A673 (cell line): Measurements from ENCODE around the gene COL4A2. TPM values are rescaled to one million over a fixed set of nuclear protein-coding genes. Genes with fewer than 3 reads are reported as not detected.

ENCODE experiments used
- Bru-seq: library from RNA; stranded (reverse); fragments of 400-500 nt; gene quantifications from one replicate; lab custom pipeline; 2021; lab: Mats Ljungman, UMichigan
- BruChase-seq, 2 experiments: library from RNA; stranded (reverse); fragments of 400-500 nt; gene quantifications; one replicate each; lab custom pipeline; 2021; lab: Mats Ljungman, UMichigan
- BruUV-seq: library from RNA; stranded (reverse); fragments of 400-500 nt; replicated peaks from 2 replicates; lab custom pipeline; 2021; lab: Mats Ljungman, UMichigan
- CTCF ChIA-PET: fragments of 300-600 bp; sonication (Branson Sonifier 250); formaldehyde crosslinking; loops from one replicate; lab custom pipeline; 2022; ENCODE audit warnings: antibody characterized with exemption; lab: Charles Lee
- POLR2A ChIA-PET: fragments of 300-600 bp; sonication (Branson Sonifier 250); formaldehyde crosslinking; loops from one replicate; lab custom pipeline; 2022; ENCODE audit warnings: antibody characterized with exemption; ENCODE audit not compliant: low non-redundant PET; lab: Charles Lee
- DNase-seq: peaks from one replicate; pipeline ENCODE4 v3.0.0-alpha.2; 2015; ENCODE audit warnings: low spot score
- H3K27ac ChIP-seq: fragments of 200-600 bp; sonication (generic); 2 replicates; pipeline ENCODE4 v1.5.1; 2016; ENCODE audit warnings: mixed run types, low read depth, mild to moderate bottlenecking, mixed read lengths, antibody characterized with exemption, low read length; ENCODE audit not compliant: poor library complexity, severe bottlenecking
- H3K27me3 ChIP-seq: fragments of 200-600 bp; sonication (generic); replicated peaks from 2 replicates; pipeline ENCODE4 v1.6.1; 2017; ENCODE audit warnings: mixed run types, low read depth, mild to moderate bottlenecking, mixed read lengths, antibody characterized with exemption, low read length; ENCODE audit not compliant: insufficient read depth, poor library complexity
- H3K36me3 ChIP-seq: fragments of 200-600 bp; sonication (generic); 2 replicates; pipeline ENCODE4 v1.6.1; 2016; ENCODE audit warnings: mixed run types, mild to moderate bottlenecking, mixed read lengths, antibody characterized with exemption, low read length; ENCODE audit not compliant: insufficient read depth, poor library complexity, severe bottlenecking
- H3K4me1 ChIP-seq: fragments of 200-600 bp; sonication (generic); 2 replicates; pipeline ENCODE4 v1.6.1; 2017; ENCODE audit warnings: mixed run types, mild to moderate bottlenecking, mixed read lengths, antibody characterized with exemption, low read length; ENCODE audit not compliant: insufficient read depth, poor library complexity, severe bottlenecking
- H3K4me3 ChIP-seq: fragments of 200-600 bp; sonication (generic); 2 replicates; pipeline ENCODE4 v1.5.1; 2016; ENCODE audit warnings: low read depth, mixed run types, mild to moderate bottlenecking, mixed read lengths, low read length; ENCODE audit not compliant: poor library complexity, severe bottlenecking
- H3K9me3 ChIP-seq: fragments of 200-600 bp; sonication (generic); 2 replicates; pipeline ENCODE4 v1.6.1; 2016; ENCODE audit warnings: mixed run types, low read depth, mild to moderate bottlenecking, mixed read lengths, antibody characterized with exemption, low read length; ENCODE audit not compliant: poor library complexity, severe bottlenecking
- EZH2 ChIP-seq: fragments of 200-600 bp; sonication (generic); IDR thresholded peaks from 2 replicates; pipeline ENCODE4 v1.6.1; 2017; ENCODE audit warnings: borderline replicate concordance, low read depth, mild to moderate bottlenecking, mixed read lengths, antibody characterized with exemption, low read length; ENCODE audit not compliant: poor library complexity, severe bottlenecking
- intact Hi-C: fragments of 100-400 bp; cut with micrococcal nuclease; formaldehyde crosslinking; loops from one replicate; pipeline ENCODE4 v1.10.0; 2022; ENCODE audit not compliant: unreplicated experiment
- long read RNA-seq: library from polyadenylated mRNA; stranded (forward); transcript quantifications from one replicate; pipeline ENCODE4 v2.0.0, GENCODE V29; 2022
- total RNA-seq: library from RNA; stranded (reverse); gene quantifications from 2 replicates; pipeline ENCODE4 v1.2.3, GENCODE V29; 2021
- TF ChIP-seq, protein P1 (sequence below): fragments of 300-800, 200-600 bp; sonication (generic); conservative IDR thresholded peaks from 2 replicates; pipeline ENCODE4 v1.5.1; 2017; ENCODE audit warnings: low read depth, mild to moderate bottlenecking, antibody characterized with exemption, low read length, moderate library complexity, mixed read lengths

The COL4A2 gene
- total RNA-seq (184 and 193 TPM in 2 replicates), Bru-seq, nascent RNA (percentile 83 among the genes with signal in this experiment), BruChase-seq, experiment 1, labeled RNA remaining after a 2-hour chase (percentile 70 among the genes with signal in this experiment), BruChase-seq, experiment 2, labeled RNA remaining after a 6-hour chase (percentile 72 among the genes with signal in this experiment)
- long read RNA-seq, full-length matches to known transcripts, result 70 of 210 reads
- long read RNA-seq, partial matches to known transcripts, result 128 of 210 reads
- long read RNA-seq, other reads (novel, unspliced or antisense), result 12 of 210 reads

DNA sequence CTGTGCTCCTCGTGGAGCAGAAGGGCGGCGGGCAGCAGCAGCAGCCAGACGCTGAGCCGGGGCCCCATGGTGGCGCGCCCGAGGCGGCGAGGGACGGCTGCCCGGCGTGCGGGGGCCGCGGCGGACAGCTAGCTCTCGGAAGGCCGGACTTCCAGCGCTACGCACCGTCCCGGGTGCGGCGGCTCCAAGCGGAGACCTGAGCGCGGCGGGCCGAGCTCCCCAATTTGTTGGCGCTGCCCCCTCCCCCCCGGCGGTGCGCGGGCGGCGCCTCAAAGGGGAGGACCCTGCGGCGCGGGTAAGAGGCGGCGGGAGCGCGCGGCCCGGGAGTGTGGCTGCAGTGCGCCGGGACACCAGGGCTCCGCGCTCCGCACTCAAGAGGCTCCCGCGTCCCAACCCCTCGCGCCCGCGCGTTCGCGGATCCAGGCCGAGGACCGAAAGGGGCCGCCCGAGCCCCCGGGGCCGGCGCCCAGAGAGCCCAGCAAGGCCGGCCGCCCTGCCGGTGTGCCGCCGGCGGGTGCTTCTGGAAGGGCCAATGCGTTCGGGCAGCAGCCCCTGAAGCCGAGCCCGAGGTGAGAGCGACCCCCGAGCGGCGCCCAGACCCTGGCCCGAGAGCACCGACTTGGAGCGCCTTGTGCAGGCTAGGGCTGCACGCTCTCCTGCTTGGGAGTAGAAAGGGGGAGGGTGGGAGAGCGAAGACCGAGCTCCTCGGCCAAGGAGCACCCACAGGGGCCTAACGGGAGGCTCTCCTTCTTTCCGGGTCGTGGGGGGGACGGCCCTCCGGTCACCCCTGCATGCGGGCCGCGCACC, at the start of gene COL4A2, which contains the start of gene COL4A1:
COL4A2 (plus strand) TSS at position 325 of the 807 bp plus-strand sequence. CDS start 620 bp downstream, outside the sequence.
COL4A1 (minus strand) TSS at position 198 of the 807 bp plus-strand sequence; CDS start at position 68, 130 bp downstream.
- no peaks in the 10 kb centered on the region for H3K27me3 ChIP-seq
- TF ChIP-seq EZH2, result no peak
- TF ChIP-seq, protein P1, sequence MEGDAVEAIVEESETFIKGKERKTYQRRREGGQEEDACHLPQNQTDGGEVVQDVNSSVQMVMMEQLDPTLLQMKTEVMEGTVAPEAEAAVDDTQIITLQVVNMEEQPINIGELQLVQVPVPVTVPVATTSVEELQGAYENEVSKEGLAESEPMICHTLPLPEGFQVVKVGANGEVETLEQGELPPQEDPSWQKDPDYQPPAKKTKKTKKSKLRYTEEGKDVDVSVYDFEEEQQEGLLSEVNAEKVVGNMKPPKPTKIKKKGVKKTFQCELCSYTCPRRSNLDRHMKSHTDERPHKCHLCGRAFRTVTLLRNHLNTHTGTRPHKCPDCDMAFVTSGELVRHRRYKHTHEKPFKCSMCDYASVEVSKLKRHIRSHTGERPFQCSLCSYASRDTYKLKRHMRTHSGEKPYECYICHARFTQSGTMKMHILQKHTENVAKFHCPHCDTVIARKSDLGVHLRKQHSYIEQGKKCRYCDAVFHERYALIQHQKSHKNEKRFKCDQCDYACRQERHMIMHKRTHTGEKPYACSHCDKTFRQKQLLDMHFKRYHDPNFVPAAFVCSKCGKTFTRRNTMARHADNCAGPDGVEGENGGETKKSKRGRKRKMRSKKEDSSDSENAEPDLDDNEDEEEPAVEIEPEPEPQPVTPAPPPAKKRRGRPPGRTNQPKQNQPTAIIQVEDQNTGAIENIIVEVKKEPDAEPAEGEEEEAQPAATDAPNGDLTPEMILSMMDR, result no peak
- POLR2A ChIA-PET, result no interaction called here
- BruUV-seq, result no TSS peak
- intact Hi-C loops, result loop anchor here (2.0 to 5.0 kb wide), 3 partner anchors 55 to 106 kb away; no protein-coding TSS in a partner anchor
- peak within 1 kb of the TSS; percentile 98 for H3K4me3 ChIP-seq
- H3K36me3 ChIP-seq, result no peaks in the 10 kb centered on the region
- H3K27ac ChIP-seq, result peak within 1 kb of the TSS; percentile 91
- H3K9me3 ChIP-seq, result no peaks in the 10 kb centered on the region
- CTCF ChIA-PET, result no interaction called here
- peak; percentile 83 for DNase-seq
- H3K4me1 ChIP-seq, result peaks cover 43% of the 10 kb centered on the region

DNA sequence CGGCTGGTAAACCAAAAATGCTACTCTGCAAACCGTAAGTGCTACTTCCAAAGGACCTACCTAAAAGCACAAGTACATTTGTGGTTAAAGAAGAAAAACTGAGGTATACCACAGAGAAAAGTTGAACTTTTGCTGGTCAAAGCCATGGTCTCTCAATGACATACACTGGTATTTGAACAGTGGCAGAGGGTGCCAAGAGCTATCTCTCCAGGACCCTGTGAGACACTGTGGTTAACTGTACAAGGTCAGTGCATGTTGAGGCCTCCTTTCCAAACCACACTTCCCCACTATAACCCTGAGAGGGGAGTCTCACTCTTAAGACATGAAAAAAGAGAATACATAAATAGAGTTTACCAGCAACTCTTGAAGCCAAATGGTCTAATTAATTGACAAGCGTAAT, 49.7 kb upstream of the COL4A2 start:
- no TSS peak for BruUV-seq
- Histone ChIP-seq H3K4me3 (no peak overlapping the region), H3K36me3 (no peaks in the 10 kb centered on the region), H3K27me3 (no peaks in the 10 kb centered on the region), H3K9me3 (no peaks in the 10 kb centered on the region), H3K4me1 (peaks cover 4% of the 10 kb centered on the region), H3K27ac (no peak overlapping the region)
- POLR2A ChIA-PET, result no interaction called here
- DNase-seq, result no peak
- no peak for TF ChIP-seq EZH2
- TF ChIP-seq, protein P1, result no peak
- CTCF ChIA-PET, result no interaction called here
- intact Hi-C loops, result no loop called here

DNA sequence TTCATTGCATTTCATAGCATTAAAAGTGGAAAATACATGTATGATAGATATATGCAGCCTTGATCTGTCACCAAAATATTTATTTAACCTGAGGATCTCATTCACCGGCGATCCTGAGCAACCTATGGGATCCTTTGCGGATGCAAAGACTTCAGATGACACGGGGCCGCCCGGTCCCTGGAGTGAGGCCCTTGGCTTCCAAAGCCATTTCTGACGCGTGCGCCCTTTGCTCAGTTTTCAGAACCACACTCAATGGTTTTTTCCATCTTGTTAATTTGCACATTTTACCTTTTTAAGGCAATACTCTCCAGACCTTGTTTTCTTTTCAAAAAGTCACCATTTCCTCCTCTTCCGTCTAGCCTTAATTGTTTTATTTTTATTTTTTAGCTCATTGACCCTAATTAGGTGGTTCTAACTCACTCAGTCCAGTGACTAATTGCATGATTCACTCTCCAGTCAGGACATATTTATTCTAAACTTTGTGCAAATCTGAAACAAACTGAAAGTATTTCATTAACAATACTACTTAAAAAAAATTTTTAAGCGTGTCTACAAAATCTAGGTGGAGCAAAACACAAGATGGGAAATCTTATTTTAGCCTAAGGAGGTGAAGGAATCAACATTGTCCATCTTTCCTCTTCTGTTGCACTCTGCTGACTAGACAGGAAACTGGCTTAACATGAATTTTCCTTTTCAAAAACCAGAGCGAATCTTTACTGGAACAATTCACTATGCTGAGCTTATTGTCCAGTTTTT, 48.0 kb upstream of the COL4A2 start:
- Histone ChIP-seq H3K27me3 (no peaks in the 10 kb centered on the region), H3K36me3 (no peaks in the 10 kb centered on the region), H3K4me3 (no peak overlapping the region), H3K4me1 (peaks cover 4% of the 10 kb centered on the region), H3K9me3 (no peaks in the 10 kb centered on the region), H3K27ac (no peak overlapping the region)
- ChIA-PET POLR2A (no interaction called here), CTCF (no interaction called here)
- no TSS peak for BruUV-seq
- no peak for DNase-seq
- intact Hi-C loops, result no loop called here
- TF ChIP-seq, protein P1, result no peak
- TF ChIP-seq EZH2, result no peak
